HepG2 (cell line): ENCODE results near the gene TMEM253. TPM values are rescaled to one million over a fixed set of nuclear protein-coding genes. Genes with fewer than 3 reads are reported as not detected.

Source experiments
- ATF7 ChIP-seq, 2 experiments: fragments of 450-650 bp in 1 of 2; sonication (generic) in 1 of 2; formaldehyde crosslinking in 1 of 2; IDR thresholded peaks; 2 replicates each; pipeline versions ENCODE4 v1.4.0 to v1.6.1; 2016 to 2020; ENCODE audit warnings: antibody characterized with exemption in 1 of 2, mild to moderate bottlenecking in 1 of 2, missing genetic modification reagents in 1 of 2
- CEBPB ChIP-seq: IDR thresholded peaks from 2 replicates; pipeline ENCODE4 v1.6.1; 2011; ENCODE audit warnings: low read depth, low read length, improper control_type of control experiment, borderline replicate concordance
- CENPBD1 ChIP-seq: sonication (generic); formaldehyde crosslinking; IDR thresholded peaks from 2 replicates; pipeline ENCODE4 v1.8.0; 2022; ENCODE audit warnings: missing genetic modification reagents, low read depth, mild to moderate bottlenecking, borderline replicate concordance
- FOXK1 ChIP-seq: sonication (generic); formaldehyde crosslinking; IDR thresholded peaks from 2 replicates; pipeline ENCODE4 v1.4.0; 2020; ENCODE audit warnings: low read depth, missing genetic modification reagents, borderline replicate concordance
- HNRNPL ChIP-seq: fragments of 200-400 bp; formaldehyde crosslinking; IDR thresholded peaks from 2 replicates; pipeline ENCODE4 v1.6.1; 2017; ENCODE audit warnings: mild to moderate bottlenecking, low read depth, low read length
- HNRNPLL ChIP-seq: fragments of 200-400 bp; formaldehyde crosslinking; IDR thresholded peaks from 2 replicates; pipeline ENCODE4 v1.6.1; 2017; ENCODE audit warnings: mild to moderate bottlenecking, low read depth, low read length; ENCODE audit not compliant: poor library complexity, severe bottlenecking
- IRF2 ChIP-seq: IDR thresholded peaks from 2 replicates; pipeline ENCODE4 v1.6.1; 2018; ENCODE audit warnings: missing genetic modification reagents, missing compliant biosample characterization
- IRX3 ChIP-seq: sonication (generic); formaldehyde crosslinking; IDR thresholded peaks from 2 replicates; pipeline ENCODE4 v1.8.1; 2023; ENCODE audit warnings: mild to moderate bottlenecking, low read depth, missing genetic modification reagents, borderline replicate concordance
- MED1 ChIP-seq: sonication (generic); formaldehyde crosslinking; IDR thresholded peaks from 2 replicates; pipeline ENCODE4 v1.4.0; 2020; ENCODE audit warnings: missing genetic modification reagents
- MIER2 ChIP-seq: IDR thresholded peaks from 2 replicates; pipeline ENCODE4 v1.6.1; 2016; ENCODE audit warnings: missing biosample characterization, missing genetic modification reagents
- NCOA1 ChIP-seq: sonication (generic); formaldehyde crosslinking; IDR thresholded peaks from 2 replicates; pipeline ENCODE4 v1.9.0; 2021; ENCODE audit warnings: missing genetic modification reagents
- NFYC ChIP-seq: IDR thresholded peaks from 2 replicates; pipeline ENCODE4 v1.6.1; 2016; ENCODE audit warnings: missing genetic modification reagents, missing compliant biosample characterization
- NR2F2 ChIP-seq: IDR thresholded peaks from 2 replicates; pipeline ENCODE4 v1.6.1; 2012; ENCODE audit warnings: low read depth, inconsistent platforms, borderline replicate concordance
- PCBP1 ChIP-seq: fragments of 200-400 bp; formaldehyde crosslinking; IDR thresholded peaks from 2 replicates; pipeline ENCODE4 v1.6.1; 2017; ENCODE audit warnings: mild to moderate bottlenecking, low read depth, low read length, borderline replicate concordance
- RBM22 ChIP-seq: fragments of 200-400 bp; formaldehyde crosslinking; optimal IDR thresholded peaks from 2 replicates; pipeline ENCODE3; 2017; ENCODE audit warnings: mild to moderate bottlenecking, low read length, moderate library complexity
- RNF2 ChIP-seq: fragments of 450-650 bp; conservative IDR thresholded peaks from 2 replicates; pipeline ENCODE4 v1.6.1; 2016; ENCODE audit warnings: low read depth
- SATB2 ChIP-seq: sonication (generic); formaldehyde crosslinking; IDR thresholded peaks from 2 replicates; pipeline ENCODE4 v1.5.0; 2020; ENCODE audit warnings: missing genetic modification reagents
- SNAPC2 ChIP-seq: sonication (generic); formaldehyde crosslinking; IDR thresholded peaks from 2 replicates; pipeline ENCODE4 v1.8.1; 2022; ENCODE audit warnings: mild to moderate bottlenecking, missing genetic modification reagents
- SOX5 ChIP-seq: IDR thresholded peaks from 2 replicates; pipeline ENCODE4 v1.6.1; 2016; ENCODE audit warnings: borderline replicate concordance
- SRSF9 ChIP-seq: fragments of 200-400 bp; formaldehyde crosslinking; IDR thresholded peaks from 2 replicates; pipeline ENCODE4 v1.6.1; 2018; ENCODE audit warnings: borderline replicate concordance, mild to moderate bottlenecking, low read depth, low read length; ENCODE audit not compliant: insufficient read depth, poor library complexity, severe bottlenecking
- STAG1 ChIP-seq: sonication (generic); formaldehyde crosslinking; IDR thresholded peaks from 2 replicates; pipeline ENCODE4 v1.4.0; 2020; ENCODE audit warnings: missing genetic modification reagents
- TARDBP ChIP-seq: sonication (generic); formaldehyde crosslinking; IDR thresholded peaks from 2 replicates; pipeline ENCODE4 v1.8.0; 2022; ENCODE audit warnings: mild to moderate bottlenecking, missing genetic modification reagents
- TP53 ChIP-seq: sonication (generic); formaldehyde crosslinking; conservative IDR thresholded peaks from 2 replicates; pipeline ENCODE4 v1.4.0; 2020; ENCODE audit warnings: missing genetic modification reagents
- U2AF2 ChIP-seq: fragments of 200-400 bp; formaldehyde crosslinking; IDR thresholded peaks from 2 replicates; pipeline ENCODE4 v1.6.1; 2017; ENCODE audit warnings: low read depth, mild to moderate bottlenecking, low read length
- ZNF230 ChIP-seq: sonication (generic); formaldehyde crosslinking; IDR thresholded peaks from 2 replicates; pipeline ENCODE4 v1.4.0; 2020; ENCODE audit warnings: mild to moderate bottlenecking, missing genetic modification reagents
- ZNF280B ChIP-seq: sonication (generic); formaldehyde crosslinking; IDR thresholded peaks from 2 replicates; pipeline ENCODE4 v1.5.0; 2020; ENCODE audit warnings: missing genetic modification reagents, mild to moderate bottlenecking, borderline replicate concordance
- ZNF431 ChIP-seq: sonication (generic); formaldehyde crosslinking; IDR thresholded peaks from 2 replicates; pipeline ENCODE4 v1.9.0; 2022; ENCODE audit warnings: missing genetic modification reagents, low read depth, mild to moderate bottlenecking, borderline replicate concordance
- ZNF484 ChIP-seq: sonication (generic); formaldehyde crosslinking; IDR thresholded peaks from 2 replicates; pipeline ENCODE4 v1.5.1; 2020; ENCODE audit warnings: mild to moderate bottlenecking, low read depth, missing genetic modification reagents, borderline replicate concordance
- ZNF7 ChIP-seq: IDR thresholded peaks from 2 replicates; pipeline ENCODE4 v1.6.1; 2016; ENCODE audit warnings: missing biosample characterization, missing genetic modification reagents
- ZNF782 ChIP-seq: sonication (generic); formaldehyde crosslinking; IDR thresholded peaks from 2 replicates; pipeline ENCODE4 v1.4.0; 2020; ENCODE audit warnings: missing genetic modification reagents, mild to moderate bottlenecking, borderline replicate concordance
- ZNF839 ChIP-seq: sonication (generic); formaldehyde crosslinking; IDR thresholded peaks from 2 replicates; pipeline ENCODE4 v1.4.0; 2020; ENCODE audit warnings: missing genetic modification reagents, mild to moderate bottlenecking, borderline replicate concordance
- polyA plus RNA-seq, 8 experiments: library from polyadenylated mRNA; depleted of rRNA in 3 of 8; stranded (reverse) in 7 of 8; unstranded in 1 of 8; fragments of >200 nt; fragmentation: Illumina TruSeq in 4 of 8; extraction: Trizol in 4 of 8; gene quantifications; 2 replicates each; pipeline versions ENCODE4 v1.2.1 to v1.2.3, GENCODE V29; 2011 to 2016; ENCODE audit warnings: low read depth in 4 of 8, missing spikeins in 1 of 8, mixed read lengths in 1 of 8; ENCODE audit not compliant: insufficient read depth in 1 of 8
- total RNA-seq, 5 experiments: library from RNA; depleted of rRNA; stranded (reverse); fragments of >200 nt; fragmentation: Illumina TruSeq; extraction: Trizol; gene quantifications; 2 replicates each; pipeline ENCODE4 v1.2.3, GENCODE V29; 2016; ENCODE audit warnings: low read depth in 1 of 5

TMEM253 gene
- total and polyA plus RNA-seq, 2 of the 13 experiments (the other 11 are each of a cell fraction or from before 2014, with no cell fraction given), result 0.29 to 0.45 TPM

GRCh38 chr14:21071225-21072030, 29.4 kb upstream of the TMEM253 start (continued):
- TF ChIP-seq ZNF280B (CRISPR knock-in tag) (peak; percentile 87), ZNF431 (CRISPR knock-in tag) (no peak), FOXK1 (no peak), SOX5 (no peak), ZNF7 (no peak), RBM22 (no peak), TARDBP (no peak; the same call in 1 of the 2 replicates), CEBPB (no peak), NFYC (CRISPR knock-in tag) (no peak), MED1 (CRISPR knock-in tag) (no peak), TP53 (CRISPR knock-in tag) (no peak), STAG1 (CRISPR knock-in tag) (no peak), MIER2 (CRISPR knock-in tag) (no peak), NCOA1 (CRISPR knock-in tag) (no peak), RNF2 (no peak), IRX3 (CRISPR knock-in tag) (no peak), ZNF230 (CRISPR knock-in tag) (no peak), PCBP1 (peak; percentile 77; the same call in 1 of the 2 replicates), IRF2 (CRISPR knock-in tag) (no peak), SRSF9 (no peak), HNRNPLL (no peak), ATF7 (IDR thresholded peaks at IDR 0.05) (no peak), ATF7 (CRISPR knock-in tag; IDR thresholded peaks at IDR 0.05) (no peak), ZNF782 (CRISPR knock-in tag) (no peak), U2AF2 (no peak), HNRNPL (peak; percentile 99), SNAPC2 (CRISPR knock-in tag) (no peak), CENPBD1 (CRISPR knock-in tag) (no peak), SATB2 (CRISPR knock-in tag) (no peak), ZNF484 (CRISPR knock-in tag) (no peak), ZNF839 (no peak), NR2F2 (no peak)
